Stimulated activated CD4-positive, alpha-beta T cell treated with anti-CD3 and anti-CD28 coated beads, Interleukin-4, amount 100 ng/mL, for 1 hour (primary cell): ENCODE results near the gene AIF1.

Source experiments
- DNase-seq: peaks from one replicate; pipeline ENCODE4 v3.0.0-alpha.2; 2020

Gene AIF1

GRCh38 chr6:31621320-31621939 is 6.4 kb downstream of the AIF1 start:
- no peak for DNase-seq

GRCh38 chr6:31621991-31622390 is 7.0 kb downstream of the AIF1 start:
- DNase-seq, result no peak

DNA sequence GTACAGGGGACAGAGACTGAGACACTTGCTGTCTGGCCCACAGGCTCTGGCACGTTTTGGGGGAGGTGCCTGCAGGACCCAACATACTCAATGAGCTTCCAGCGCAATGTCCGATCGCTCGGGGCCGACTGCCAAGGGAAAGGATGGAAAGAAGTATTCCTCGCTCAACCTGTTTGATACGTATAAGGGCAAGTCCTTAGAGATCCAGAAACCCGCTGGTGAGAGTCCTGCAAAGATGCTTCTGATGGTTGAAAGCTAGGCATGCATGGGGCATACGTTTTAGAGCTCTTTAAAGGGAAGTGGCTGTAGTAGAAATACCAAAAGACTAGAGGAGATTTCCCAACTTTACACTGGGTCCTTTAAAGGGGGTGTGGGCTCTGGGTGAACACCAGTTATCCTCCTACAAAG is 7.7 kb downstream of the AIF1 start:
- no peak for DNase-seq

GRCh38 chr6:31624070-31624469 is 9.0 kb downstream of the AIF1 start:
- DNase-seq, result no peak

GRCh38 chr6:31626952-31627351 is 11.9 kb downstream of the AIF1 start:
- DNase-seq, result no peak

GRCh38 chr6:31627690-31628287 is 12.8 kb downstream of the AIF1 start:
- DNase-seq, result no peak

- no peak for DNase-seq
Measured at GRCh38 chr6:31629014-31629413, 14.0 kb downstream of the AIF1 start.

DNA sequence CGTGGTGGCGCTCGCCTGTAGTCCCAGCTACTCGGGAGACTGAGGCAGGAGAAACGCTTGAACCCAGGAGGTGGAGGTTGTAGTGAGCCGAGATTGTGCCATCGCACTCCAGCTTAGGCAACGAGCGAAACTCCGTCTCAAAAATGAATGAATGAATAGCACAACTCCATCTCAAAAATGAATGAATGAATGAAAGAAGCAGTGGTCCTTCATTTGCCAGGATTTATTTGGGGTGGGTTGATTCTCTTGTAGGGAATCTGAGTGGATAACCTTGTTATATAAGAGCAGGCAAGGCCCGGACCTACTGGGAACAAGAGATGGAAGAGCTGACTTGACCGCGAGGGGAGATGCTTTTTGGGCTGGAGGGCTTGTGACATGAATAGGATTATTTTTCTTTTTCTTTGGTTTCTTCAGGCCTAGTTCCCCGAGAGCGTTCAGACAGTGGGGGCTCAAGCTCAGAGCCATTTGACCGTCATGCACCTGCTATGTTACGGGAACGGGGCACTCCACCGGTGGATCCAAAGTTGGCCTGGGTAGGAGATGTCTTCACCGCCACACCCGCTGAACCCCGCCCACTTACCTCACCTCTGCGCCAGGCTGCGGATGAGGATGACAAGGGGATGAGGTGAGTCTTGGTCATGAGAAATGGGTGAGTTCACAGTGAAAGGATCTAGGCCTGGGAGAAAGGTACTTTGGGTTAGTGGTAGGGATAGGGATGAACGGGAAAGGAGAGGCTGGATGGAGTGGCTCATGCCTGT is 15.3 kb downstream of the AIF1 start:
- no peak for DNase-seq

DNA sequence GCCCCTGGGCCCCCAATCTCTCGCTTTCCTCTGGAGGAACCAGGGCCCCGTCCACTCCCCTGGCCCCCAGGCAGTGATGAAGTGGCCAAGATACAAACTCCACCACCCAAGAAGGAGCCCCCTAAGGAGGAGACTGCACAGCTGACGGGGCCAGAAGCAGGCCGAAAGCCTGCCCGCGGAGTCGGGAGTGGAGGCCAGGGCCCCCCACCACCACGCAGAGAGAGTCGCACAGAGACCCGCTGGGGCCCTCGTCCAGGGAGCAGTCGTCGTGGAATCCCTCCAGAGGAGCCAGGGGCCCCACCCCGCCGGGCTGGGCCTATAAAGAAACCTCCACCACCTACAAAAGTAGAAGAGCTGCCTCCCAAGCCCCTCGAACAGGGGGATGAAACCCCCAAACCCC is 16.2 kb downstream of the AIF1 start:
- DNase-seq, result no peak

DNA sequence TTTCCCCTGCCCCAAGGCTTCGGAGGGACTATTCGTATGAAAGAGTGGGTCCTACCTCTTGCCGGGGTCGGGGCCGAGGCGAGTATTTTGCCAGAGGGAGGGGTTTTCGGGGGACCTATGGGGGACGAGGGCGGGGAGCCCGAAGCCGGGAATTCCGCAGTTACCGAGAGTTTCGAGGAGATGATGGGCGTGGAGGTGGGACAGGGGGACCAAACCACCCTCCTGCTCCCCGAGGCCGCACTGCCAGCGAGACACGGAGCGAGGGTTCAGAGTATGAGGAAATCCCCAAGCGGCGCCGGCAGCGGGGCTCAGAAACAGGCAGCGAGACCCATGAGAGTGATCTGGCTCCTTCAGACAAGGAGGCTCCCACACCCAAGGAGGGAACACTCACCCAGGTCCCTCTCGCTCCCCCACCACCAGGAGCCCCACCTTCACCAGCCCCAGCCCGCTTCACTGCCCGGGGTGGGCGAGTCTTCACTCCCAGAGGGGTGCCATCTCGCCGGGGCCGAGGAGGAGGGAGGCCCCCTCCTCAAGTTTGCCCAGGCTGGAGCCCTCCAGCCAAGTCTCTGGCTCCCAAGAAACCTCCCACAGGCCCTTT is 16.7 kb downstream of the AIF1 start:
- no peak for DNase-seq

GRCh38 chr6:31632279-31632946 is 17.4 kb downstream of the AIF1 start:
- no peak for DNase-seq

- no peak for DNase-seq
Measured at GRCh38 chr6:31633447-31633846, 18.4 kb downstream of the AIF1 start.

GRCh38 chr6:31634131-31634530 is 19.1 kb downstream of the AIF1 start:
- DNase-seq, result no peak

DNA sequence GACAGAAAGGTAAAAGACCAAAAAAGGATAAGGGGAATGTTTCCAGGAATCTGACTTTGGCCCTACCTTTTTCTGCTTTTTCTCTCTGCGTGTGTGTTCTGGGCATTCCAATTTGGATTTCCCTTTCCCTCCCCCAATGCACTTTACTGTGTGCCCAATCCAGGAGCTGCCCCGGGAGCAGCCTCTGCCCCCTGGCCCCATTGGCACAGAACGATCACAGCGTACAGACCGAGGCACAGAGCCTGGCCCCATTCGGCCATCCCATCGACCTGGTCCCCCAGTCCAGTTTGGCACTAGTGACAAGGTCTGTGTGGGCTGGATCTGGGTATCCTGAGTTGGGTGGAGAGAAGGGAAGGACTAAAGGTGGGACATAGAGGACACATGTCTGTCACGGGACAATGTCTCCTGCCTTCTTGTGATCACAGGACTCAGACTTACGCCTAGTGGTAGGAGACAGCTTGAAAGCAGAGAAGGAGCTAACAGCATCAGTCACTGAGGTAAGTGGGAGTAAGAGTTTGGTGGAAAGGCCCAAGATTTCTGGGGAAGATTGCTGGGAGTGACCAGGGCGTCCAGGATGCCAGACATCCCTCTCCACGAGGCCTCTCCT is 20.0 kb downstream of the AIF1 start:
- no peak for DNase-seq

DNA sequence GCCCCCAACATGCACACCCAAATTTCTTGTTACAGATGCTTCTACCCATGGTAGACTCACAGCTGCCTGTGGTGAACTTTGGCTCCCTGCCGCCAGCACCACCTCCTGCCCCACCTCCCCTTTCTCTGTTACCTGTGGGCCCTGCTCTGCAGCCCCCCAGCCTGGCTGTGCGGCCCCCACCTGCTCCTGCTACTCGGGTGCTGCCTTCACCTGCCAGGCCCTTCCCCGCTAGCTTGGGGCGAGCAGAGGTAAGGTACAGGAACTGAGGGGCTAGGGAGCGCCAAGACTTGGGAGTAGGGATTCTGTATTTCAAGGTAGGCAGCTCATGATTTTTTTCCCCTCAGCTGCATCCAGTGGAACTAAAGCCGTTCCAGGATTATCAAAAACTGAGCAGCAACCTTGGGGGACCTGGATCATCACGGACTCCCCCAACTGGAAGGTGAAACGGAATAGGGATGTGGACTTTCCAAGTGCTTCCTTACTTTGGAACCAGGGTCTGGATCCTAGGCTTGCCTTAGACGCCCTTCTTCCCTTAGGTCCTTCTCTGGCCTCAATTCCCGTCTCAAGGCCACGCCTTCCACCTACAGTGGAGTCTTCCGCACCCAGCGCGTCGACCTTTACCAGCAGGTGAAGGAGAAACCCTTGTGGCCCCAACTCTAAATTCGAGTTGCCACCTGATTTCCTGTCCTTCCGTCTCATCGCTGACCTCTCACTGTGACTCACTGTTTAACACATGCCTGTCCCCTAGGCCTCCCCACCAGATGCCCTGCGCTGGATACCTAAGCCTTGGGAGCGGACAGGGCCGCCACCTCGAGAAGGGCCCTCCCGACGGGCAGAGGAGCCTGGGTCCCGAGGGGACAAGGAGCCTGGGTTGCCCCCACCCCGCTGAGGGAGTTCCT is 21.9 kb downstream of the AIF1 start:
- no peak for DNase-seq

DNA sequence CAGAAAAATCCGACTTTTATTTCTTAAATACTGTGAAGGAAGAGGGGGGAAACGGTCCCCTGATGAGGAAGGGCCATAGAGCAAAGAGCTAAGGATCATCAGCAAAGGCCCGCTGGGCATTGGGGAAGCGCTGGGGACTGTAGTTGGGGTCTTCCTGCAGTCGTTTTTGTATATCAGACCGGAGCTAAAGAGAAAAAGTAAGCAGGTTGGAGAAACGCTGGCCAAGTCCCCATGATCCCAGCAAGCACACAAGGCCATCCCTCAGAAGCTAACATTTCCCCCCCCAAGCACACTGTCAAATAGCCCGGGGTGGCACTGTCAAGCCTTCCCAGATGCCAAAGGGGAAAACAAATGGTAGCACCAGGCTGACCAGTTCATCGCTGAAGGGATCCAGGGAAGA is 24.0 kb downstream of the AIF1 start:
- DNase-seq, result no peak

DNA sequence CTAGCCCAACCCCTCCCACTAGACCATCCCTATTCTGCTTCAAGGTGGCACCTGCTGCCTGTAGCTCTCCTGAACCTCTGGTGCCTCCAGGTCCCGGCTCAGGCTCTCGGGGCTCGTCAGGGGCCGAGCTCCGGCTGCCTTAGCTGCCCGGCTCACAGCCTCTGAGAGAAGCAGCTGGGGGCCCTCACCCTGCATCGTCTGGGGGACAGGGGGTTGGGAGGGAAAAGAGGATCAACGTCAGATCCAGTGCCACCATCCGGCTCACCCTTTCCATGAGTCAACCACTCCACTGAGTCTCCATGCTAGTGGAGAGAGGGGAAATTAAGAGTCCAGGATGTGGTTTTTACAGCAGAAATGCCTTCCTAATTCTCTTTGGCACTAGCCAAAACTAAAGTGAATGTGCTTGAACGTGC is 24.4 kb downstream of the AIF1 start:
- no peak for DNase-seq

DNA sequence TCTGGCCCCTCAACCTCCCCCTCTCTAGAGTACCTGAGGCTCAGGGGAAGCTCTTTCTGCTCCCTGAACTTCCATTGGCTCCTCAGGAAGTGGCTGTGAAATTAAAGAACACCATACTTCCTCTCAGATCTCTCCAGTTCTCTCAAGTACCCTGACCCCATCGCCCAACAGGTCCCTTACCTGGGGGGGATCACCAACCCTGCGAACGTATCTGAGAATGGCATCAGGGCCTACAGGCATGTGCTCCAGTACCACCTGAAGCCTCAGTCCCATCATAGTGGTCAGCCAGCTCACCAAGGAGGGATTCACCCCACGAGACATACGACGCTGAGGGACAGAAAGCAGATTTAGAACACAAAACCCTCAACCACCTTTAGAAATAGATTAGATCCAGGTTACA is 25.6 kb downstream of the AIF1 start:
- DNase-seq, result no peak

- no peak for DNase-seq
Measured at GRCh38 chr6:31641370-31641769, 26.3 kb downstream of the AIF1 start.

DNA sequence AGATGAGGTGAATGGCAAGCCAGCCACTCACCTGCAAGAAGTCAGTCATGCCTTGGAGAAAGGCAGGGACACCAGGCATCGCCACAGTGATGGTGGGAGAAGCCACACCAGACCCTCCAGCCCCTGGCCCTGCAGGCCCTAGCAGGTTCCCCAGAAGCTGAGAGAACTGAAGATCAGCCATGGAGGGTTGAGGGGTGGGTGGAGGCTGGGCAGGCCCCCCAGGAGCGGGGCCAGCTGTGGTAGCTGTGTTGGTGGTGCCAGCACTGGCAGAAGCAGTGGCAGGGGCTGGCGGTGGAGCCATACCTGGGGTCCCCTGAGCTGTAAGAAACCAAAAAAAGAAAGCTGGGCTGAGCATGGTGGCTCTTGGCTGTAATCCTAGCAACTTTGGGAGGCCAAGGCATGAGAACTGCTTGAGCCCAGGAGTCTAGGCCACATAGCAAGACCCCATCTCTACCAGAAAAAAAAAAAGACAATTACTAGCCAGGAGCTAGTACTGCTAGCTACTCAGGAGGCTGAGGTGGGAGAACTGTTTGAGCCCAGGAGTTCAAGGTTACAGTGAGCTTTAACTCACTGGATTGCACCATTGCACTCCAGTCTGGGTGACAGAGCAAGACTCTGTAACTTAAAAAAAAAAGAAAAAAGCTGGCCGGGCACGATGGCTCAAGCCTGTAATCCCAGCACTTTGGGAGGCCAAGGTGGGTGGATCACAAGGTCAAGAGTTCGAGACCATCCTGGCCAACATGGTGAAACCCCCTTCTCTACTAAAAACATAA is 27.9 kb downstream of the AIF1 start:
- no peak for DNase-seq

- DNase-seq, result no peak
Measured at GRCh38 chr6:31643818-31644454, 28.9 kb downstream of the AIF1 start.
